Neural cell (in vitro differentiated cells): ENCODE measurements around the gene SNX30. TPM values are rescaled to one million over a fixed set of nuclear protein-coding genes. Genes with fewer than 3 reads are reported as not detected.

ENCODE experiments used
- H2AFZ ChIP-seq: fragments of 200-600, 300-800 bp; sonication (generic), shearing (Covaris generic); 2 replicates; pipeline ENCODE4 v1.6.0; 2014; ENCODE audit warnings: low read depth, mild to moderate bottlenecking, antibody characterized with exemption, low read length, moderate library complexity
- H3F3A ChIP-seq: fragments of 200-600 bp; shearing (Covaris generic); 2 replicates; pipeline ENCODE4 v1.6.1; 2016; ENCODE audit warnings: mild to moderate bottlenecking, moderate library complexity, mixed read lengths, antibody characterized with exemption, low read length; ENCODE audit not compliant: insufficient read depth, poor library complexity, severe bottlenecking
- H3K27ac ChIP-seq: fragments of 200-600, 300-800 bp; sonication (generic), shearing (Covaris generic); 2 replicates; pipeline ENCODE4 v1.5.1; 2014; ENCODE audit warnings: mild to moderate bottlenecking, low read length, moderate library complexity
- H3K27me3 ChIP-seq: fragments of 300-800, 200-600 bp; sonication (generic), shearing (Covaris generic); 2 replicates; pipeline ENCODE4 v1.6.0; 2014; ENCODE audit warnings: mild to moderate bottlenecking, low read depth, low read length, moderate library complexity; ENCODE audit not compliant: insufficient read depth
- H3K36me3 ChIP-seq: fragments of 300-800, 200-600 bp; sonication (generic), shearing (Covaris generic); 2 replicates; pipeline ENCODE4 v1.5.1; 2014; ENCODE audit warnings: mild to moderate bottlenecking, antibody characterized with exemption, low read length, moderate library complexity; ENCODE audit not compliant: insufficient read depth
- H3K4me2 ChIP-seq: fragments of 300-800, 200-600 bp; sonication (generic), shearing (Covaris generic); 2 replicates; pipeline ENCODE4 v1.6.0; 2014; ENCODE audit warnings: mild to moderate bottlenecking, low read length
- H3K4me3 ChIP-seq: fragments of 300-800, 200-600 bp; sonication (generic), shearing (Covaris generic); 2 replicates; pipeline ENCODE4 v1.5.1; 2014; ENCODE audit warnings: mild to moderate bottlenecking, low read length, moderate library complexity
- H3K79me2 ChIP-seq: fragments of 200-600 bp; shearing (Covaris generic); replicated peaks from 2 replicates; pipeline ENCODE4 v1.6.0; 2014; ENCODE audit warnings: mild to moderate bottlenecking, low read length, moderate library complexity; ENCODE audit not compliant: insufficient read depth
- H3K9ac ChIP-seq: fragments of 300-800, 200-600 bp; sonication (generic), shearing (Covaris generic); 2 replicates; pipeline ENCODE4 v1.6.1; 2016; ENCODE audit warnings: mild to moderate bottlenecking, low read length, mixed read lengths
- H3K9me2 ChIP-seq: fragments of 200-600 bp; shearing (Covaris generic); 2 replicates; pipeline ENCODE4 v1.6.1; 2016; ENCODE audit warnings: mild to moderate bottlenecking, low read length, mixed read lengths; ENCODE audit not compliant: insufficient read depth
- H3K9me3 ChIP-seq: fragments of 200-600, 300-800 bp; sonication (generic), shearing (Covaris generic); 2 replicates; pipeline ENCODE4 v1.6.1; 2016; ENCODE audit warnings: mild to moderate bottlenecking, mixed run types, low read length, moderate library complexity, mixed read lengths
- H4K20me1 ChIP-seq: fragments of 200-600 bp; shearing (Covaris generic); 2 replicates; pipeline ENCODE4 v1.6.1; 2016; ENCODE audit warnings: mild to moderate bottlenecking, mixed run types; ENCODE audit not compliant: insufficient read depth
- CTCF ChIP-seq: fragments of 450-650 bp; IDR thresholded peaks from 2 replicates; pipeline ENCODE4 v1.5.1; 2014; ENCODE audit warnings: antibody characterized with exemption, mild to moderate bottlenecking, moderate library complexity; ENCODE audit not compliant: poor library complexity, severe bottlenecking
- EP300 ChIP-seq: fragments of 450-650 bp; conservative IDR thresholded peaks from 2 replicates; pipeline ENCODE4 v1.6.1; 2014; ENCODE audit warnings: antibody characterized with exemption, mild to moderate bottlenecking, moderate library complexity; ENCODE audit not compliant: poor library complexity, severe bottlenecking
- EZH2 ChIP-seq: fragments of 200-600, 300-800 bp; shearing (Covaris generic), sonication (generic); IDR thresholded peaks from 2 replicates; pipeline ENCODE4 v1.6.1; 2014; ENCODE audit warnings: antibody characterized with exemption, low read length, borderline replicate concordance, mild to moderate bottlenecking; ENCODE audit not compliant: insufficient read depth, poor library complexity, severe bottlenecking
- MXI1 ChIP-seq: fragments of 450-650 bp; conservative IDR thresholded peaks from 2 replicates; pipeline ENCODE4 v1.6.1; 2014; ENCODE audit warnings: antibody characterized with exemption, mild to moderate bottlenecking; ENCODE audit not compliant: poor library complexity, severe bottlenecking
- POLR2AphosphoS5 ChIP-seq: IDR thresholded peaks from 2 replicates; pipeline ENCODE4 v1.6.1; 2012
- RAD21 ChIP-seq: fragments of 450-650 bp; conservative IDR thresholded peaks from 2 replicates; pipeline ENCODE4 v1.6.1; 2014; ENCODE audit warnings: antibody characterized with exemption, mild to moderate bottlenecking, moderate library complexity
- REST ChIP-seq: IDR thresholded peaks from 2 replicates; pipeline ENCODE4 v1.6.1; 2012; ENCODE audit warnings: borderline replicate concordance
- SMC3 ChIP-seq: fragments of 450-650 bp; conservative IDR thresholded peaks from 2 replicates; pipeline ENCODE4 v1.6.1; 2014; ENCODE audit warnings: antibody characterized with exemption, mild to moderate bottlenecking, moderate library complexity; ENCODE audit not compliant: poor library complexity
- TAF1 ChIP-seq: IDR thresholded peaks from 2 replicates; pipeline ENCODE4 v1.6.1; 2012; ENCODE audit warnings: low read depth
- polyA plus RNA-seq: library from polyadenylated mRNA; depleted of rRNA; stranded (reverse); fragments of >200 nt; gene quantifications from 2 replicates; pipeline ENCODE4 v1.2.3, GENCODE V29; 2014

SNX30 gene
- polyA plus RNA-seq, 1 donor from 2014 or later: 30.0 TPM

- Histone ChIP-seq H3K36me3 (no peaks in the 10 kb centered on the region), H4K20me1 (no peaks in the 10 kb centered on the region), H3K4me2 (no peak overlapping the region), H3K9me2 (no peaks in the 10 kb centered on the region), H3K27me3 (no peaks in the 10 kb centered on the region), H3K4me3 (no peak overlapping the region), H3K9me3 (no peaks in the 10 kb centered on the region), H3K9ac (no peak overlapping the region), H2AFZ (no peak overlapping the region), H3K79me2 (peaks cover 2% of the 10 kb centered on the region), H3F3A (no peaks in the 10 kb centered on the region), H3K27ac (no peak overlapping the region)
- TF ChIP-seq RAD21 (no peak), POLR2AphosphoS5 (no peak), REST (no peak), TAF1 (no peak), CTCF (no peak), EZH2 (no peak)
Measured at GRCh38 chr9:112789473-112789872, 38.9 kb downstream of the SNX30 start.

DNA sequence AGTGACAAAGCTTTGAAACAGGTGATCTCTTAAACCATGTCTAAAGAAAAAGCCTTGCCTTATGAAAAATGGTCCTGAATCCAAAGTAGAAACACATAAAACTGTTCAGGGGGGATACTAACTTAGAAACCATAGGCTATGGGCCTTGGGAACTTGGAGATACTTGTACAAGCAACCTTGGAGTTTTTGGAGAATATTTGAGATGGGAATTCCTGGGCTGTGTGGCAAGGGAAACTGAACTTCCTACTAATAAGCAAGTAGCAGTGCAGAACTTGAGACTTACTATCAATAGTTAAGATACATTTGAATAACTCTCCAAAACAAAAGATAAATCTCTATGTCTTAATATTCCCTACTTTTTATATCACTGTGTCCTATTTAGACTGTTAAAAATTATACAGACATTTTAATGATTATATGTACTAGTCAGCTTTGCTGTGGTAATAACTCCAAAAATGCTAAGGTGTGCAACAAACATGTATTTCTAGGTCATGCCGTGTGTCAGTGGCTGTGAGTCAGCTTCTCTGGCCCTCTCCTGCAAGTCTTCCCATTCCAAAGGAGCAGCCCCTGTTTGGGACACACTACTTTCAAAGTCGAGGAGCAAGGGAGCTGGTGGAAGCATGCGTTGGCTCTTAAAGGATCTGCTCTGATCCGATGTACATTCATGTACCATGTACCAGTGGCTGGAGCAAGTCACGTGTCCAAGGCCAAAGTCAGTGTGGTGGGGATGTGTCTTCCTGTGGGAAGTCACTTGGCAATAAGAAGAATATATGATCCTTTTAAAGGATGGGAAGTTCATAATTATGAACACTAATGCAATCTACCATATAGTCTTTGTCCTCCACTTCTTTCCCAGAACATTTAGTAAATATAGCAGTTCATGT lies 39.6 kb downstream of the SNX30 start:
- H3K36me3 ChIP-seq: no peaks in the 10 kb centered on the region
- no peak overlapping the region for H3K9ac ChIP-seq
- no peak overlapping the region for H3K27ac ChIP-seq
- no peaks in the 10 kb centered on the region for H4K20me1 ChIP-seq
- no peaks in the 10 kb centered on the region for H3F3A ChIP-seq
- peaks cover 2% of the 10 kb centered on the region for H3K79me2 ChIP-seq
- no peaks in the 10 kb centered on the region for H3K9me2 ChIP-seq
- H2AFZ ChIP-seq: no peak overlapping the region
- H3K9me3 ChIP-seq: no peaks in the 10 kb centered on the region
- H3K4me3 ChIP-seq: no peak overlapping the region
- H3K27me3 ChIP-seq: no peaks in the 10 kb centered on the region
- TF ChIP-seq MXI1 (no peak), EZH2 (no peak), REST (no peak), RAD21 (no peak), TAF1 (no peak), CTCF (no peak), EP300 (no peak), POLR2AphosphoS5 (no peak), SMC3 (no peak)
- H3K4me2 ChIP-seq: no peak overlapping the region
